ENCODE data around the gene VAMP2.

Gene VAMP2

DNA sequence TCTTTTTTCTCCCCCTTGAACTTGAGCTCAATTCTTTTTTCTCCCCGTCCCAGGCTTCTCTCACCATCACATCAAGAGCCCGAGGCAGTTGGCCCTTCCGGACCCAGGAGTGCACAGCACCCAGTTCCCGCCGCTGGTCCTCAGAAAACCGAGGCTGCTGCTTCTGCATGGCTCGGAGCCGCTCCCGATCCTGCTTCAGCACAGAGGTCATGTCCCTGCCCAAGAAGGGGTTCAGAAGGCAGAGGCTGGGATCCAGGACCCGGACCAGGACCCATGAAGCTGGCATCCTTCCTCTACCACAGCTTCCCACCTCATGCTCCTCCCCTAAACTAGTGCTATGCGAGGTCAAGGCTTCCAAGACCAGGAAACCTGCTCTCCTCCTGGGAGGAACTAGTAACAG is 21.0 kb downstream of the VAMP2 start:
- no peak for DNase-seq

DNA sequence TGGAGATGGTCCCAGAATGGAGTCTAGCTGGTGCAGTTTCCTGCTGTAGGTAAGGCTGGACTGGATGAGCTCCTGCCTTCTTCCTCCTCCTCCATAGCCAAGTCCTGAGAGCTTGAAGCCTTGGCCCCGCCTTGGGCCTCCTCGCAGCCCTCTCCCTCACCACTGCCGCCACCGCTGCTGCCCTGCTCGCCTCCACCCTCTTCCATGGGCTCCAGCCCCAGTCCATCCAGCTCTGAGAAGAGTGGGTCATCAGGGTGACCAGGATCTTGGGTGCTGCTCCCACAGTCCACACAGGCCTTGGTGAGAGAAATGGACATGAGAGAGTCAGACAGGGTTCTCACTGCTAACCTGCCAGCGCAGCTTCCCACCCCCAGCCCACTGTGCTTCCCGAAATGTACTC is 21.7 kb downstream of the VAMP2 start:
- DNase-seq = no peak

DNA sequence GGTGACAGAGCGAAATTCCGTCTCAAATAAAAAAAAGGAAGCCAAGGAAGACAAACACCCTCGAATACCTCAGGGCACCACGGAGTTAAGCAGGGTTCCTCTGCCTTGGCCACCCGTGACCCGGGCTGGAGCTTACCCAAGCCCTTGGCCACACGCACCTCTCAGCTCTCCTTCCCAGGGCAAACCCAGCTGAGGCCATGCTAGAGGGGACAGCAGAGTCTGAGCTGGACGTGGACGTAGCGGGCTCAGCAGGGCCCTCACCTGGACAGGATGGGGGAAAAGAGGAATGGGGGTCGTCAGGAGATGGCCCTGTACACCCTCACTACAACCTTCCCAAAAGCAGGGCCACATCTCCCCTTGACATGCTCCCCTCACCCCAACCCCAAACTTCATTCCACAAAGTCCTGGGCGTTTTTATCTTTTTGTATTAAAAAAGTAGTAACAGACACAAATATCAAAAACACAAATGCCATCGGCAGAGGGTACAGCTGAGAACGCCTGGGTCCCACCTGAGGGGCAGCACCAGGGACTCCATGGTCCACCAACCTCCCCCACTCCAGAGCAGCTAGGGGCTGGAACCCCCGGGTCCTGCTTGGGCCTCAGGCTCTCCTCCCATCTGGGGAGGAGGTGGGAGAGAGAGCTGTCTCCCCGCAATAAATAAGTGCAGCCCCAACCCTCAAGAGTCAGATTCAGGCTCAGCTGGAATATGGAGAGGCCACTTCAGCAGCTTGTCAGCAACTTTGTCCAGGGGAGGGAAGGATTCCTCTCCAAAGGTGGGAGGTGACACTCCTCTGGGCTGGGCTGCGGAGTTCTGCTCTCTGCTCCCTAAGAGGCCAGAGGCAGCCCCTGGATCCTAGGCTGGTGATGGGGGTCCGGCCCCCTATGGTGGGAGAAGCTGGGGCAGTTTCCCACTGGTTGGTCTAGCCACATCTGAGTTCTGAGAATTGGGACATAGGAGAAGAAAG is 22.4 kb downstream of the VAMP2 start:
- DNase-seq = no peak

DNA sequence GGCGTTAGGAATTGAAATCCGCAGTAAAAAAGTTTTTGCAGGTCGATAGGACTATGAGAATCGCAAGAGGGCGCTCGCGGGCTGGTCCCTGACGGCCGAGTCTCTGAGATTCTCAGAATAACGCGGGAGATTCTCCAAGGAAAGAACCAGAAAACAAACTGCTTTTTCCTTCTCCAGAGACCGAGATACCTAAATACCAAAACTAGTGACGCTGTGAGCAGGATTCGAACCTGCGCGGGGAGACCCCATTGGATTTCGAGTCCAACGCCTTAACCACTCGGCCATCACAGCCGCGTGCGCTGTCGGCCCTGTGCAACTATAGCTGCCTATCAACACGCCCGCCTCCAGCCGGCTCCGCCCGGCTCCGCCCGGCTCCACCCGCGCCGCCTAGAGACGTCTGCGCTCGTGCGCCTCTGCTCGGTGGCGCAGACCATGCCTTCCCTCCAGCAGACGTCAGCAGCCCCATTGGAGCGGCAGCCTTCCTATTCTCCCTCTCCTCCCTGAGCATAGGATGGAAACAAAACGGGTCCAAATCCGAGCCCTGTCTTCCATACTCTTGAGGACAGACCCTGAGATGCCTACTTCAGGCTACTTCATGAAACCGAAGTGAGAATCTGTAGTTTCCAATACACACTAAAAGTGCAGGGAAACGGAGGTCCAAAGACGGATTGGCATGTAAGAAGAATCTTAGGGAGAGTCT is 23.9 kb downstream of the VAMP2 start:
- peak; percentile 48 to 78 for DNase-seq

DNA sequence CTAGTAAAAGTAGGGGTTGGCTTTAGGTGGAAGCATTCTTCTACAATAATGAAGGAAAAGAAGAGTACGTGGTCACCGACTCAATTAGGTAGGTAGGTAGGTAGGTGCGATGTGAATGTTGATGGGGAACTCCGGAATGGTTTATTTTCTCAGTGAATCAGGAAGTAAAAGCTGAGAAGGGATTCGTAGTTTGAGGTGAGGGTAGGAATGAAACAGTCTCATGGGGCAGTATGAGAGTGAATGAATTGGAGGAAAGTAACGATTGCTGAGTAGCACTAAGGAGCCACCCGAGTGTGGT is 24.4 kb downstream of the VAMP2 start:
- no peak for DNase-seq

DNA sequence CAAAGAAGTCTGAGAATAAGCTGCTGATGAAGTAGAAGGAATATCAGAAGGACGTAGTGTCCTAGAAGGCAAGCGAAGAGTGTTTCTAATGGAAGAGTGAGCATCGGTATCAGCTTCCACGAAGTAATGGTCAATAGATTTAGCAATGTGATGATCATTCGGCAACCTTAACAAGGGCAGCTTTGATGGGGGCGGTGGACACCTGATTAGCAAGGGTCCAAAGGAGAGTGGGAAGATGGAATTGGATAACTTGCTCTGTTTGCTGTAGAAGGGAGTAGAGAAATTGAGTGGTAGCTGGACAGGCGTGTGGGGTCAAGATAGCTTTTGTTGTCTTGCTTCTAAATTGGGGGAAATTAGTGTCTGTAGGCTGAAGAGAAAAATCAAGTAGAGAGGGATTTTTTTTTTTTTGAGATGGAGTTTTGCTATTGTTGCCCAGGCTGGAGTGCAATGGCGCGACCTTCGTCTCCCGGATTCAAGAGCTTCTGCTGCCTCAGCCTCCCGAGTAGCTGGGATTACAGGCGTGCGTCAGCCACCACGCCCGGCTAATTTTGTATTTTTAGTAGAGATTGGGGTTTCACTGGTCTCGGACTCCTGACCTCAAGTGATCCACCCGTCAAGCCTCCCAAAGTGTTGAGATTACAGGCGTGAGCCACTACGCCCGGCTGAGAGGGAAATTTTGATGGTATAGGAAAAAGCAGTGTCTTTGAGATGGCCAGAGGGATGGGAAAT is 24.9 kb downstream of the VAMP2 start:
- no peak for DNase-seq

DNA sequence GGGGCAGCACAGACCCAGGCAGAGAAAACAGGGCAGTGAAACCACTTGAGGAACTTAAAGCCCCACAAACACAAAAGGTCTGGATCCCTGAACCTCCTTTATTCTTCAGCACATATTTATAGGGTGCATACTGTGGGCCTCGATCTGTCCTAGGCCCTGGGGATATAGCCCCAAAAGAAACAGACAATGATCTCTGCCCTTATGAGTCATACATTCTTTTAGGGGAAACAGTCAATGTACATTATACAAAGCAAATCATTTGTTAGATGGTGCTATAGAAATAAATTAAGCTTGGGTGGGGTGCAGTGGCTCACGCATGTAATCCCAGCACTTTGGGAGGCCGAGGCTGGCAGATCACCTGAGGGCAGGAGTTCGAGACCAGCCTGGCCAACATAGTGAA is 28.8 kb downstream of the VAMP2 start:
- DNase-seq = no peak

DNA sequence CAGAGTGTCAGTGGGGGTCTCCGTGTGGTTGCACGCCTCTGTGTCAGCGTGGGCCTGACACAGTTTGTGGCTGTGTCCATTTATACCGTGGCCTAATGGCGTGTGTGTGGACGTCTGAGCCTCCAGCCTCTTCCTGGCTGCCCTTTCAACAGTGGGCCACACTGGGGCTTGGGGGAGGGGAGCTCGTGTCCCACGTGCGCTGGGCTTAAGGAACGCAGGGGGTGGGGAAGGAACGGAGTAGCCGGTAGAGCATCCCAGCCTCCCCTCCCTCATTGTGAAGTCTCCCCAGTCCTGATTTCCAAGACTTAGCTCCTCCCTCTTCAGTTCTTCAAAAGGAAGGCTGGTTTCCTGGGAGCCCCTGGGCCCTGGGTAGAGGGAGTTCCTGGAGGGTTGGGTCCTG is 29.3 kb downstream of the VAMP2 start:
- DNase-seq = no peak

DNA sequence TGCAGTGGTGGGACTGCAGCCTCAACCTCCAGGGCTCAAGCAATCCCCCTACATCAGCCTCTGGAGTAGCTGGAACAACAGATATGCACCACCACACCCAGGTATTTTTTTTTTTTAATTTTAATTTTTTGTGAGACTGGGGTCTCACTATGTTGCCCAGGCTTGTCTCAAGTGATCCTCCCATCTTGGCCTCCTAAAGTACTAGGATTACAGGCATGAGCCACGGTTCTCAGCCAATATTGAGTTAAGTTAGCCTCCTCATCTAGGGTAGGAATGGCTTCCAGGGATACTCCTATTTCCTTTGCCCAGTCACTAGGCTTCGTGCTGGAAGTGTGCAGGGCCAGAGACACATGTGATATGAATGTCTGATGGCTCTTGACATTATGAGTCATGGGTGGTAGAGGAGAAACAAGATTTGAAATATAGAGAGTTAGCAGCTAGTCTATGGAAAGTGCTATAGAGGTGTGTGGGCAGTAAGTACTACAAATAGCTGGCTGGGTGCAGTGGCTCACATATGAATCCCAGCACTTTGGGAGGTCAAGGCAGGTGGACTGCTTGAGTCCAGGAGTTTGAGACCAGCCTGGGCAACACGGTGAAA is 30.8 kb downstream of the VAMP2 start:
- no peak for DNase-seq

DNA sequence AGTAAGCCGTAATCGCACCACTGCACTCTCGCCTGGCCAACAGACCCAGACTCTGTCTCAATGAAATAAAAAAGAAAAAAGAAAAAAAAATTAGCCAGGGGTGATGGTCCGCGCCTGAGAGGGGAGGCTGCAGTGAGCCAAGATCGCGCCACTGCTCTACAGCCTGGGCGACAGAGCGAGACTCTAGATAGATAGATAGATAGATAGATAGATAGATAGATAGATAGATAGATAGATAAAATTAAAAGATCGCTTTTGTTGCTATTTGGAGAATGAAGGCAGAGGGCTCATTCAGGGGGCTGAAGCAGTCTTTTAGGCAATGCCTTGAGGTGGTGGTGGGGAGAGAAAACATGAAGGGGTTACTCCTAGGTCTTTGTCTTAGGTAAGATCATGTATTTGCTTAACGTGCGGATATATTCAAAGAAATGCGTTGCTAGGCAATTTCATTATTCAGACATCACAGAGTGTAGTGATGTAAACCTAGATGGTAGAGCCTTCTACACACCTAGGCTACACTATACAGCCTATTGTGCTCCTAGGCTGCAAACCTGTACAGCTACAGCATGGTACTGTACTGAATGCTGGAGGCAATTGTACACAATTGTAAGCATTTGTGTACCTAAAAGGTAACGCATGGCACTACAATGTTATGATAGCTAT is 34.5 kb downstream of the VAMP2 start:
- no peak for DNase-seq

DNA sequence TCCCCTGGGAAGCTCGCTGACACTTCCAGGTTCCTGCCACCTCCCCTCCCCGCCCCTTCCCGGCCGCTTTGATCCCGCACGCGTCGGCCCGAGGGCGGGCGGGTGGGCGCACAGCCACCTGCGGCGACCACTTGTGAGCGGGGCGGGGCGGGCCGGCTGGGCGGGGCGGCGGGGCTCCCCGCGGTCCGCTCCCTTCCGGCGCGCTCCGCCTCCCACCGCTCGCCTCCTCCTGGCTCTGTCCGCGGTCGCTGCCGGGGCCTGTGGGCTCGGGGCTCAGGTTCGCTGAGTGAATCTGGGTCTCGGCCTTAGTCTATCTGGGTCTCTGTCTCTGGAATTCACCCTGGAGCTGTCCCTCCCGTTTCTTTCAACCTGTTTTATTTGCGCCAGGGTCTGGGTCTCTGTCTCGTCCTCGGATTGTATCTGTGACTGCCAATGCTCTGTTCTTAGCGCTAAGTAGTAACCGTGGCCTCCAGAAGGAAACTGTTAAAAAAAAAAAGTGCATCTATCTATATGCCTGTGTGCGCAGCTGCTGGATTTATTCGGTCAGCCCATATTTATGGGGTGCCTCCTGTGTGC is 36.2 kb downstream of the VAMP2 start:
- no peak for DNase-seq

DNA sequence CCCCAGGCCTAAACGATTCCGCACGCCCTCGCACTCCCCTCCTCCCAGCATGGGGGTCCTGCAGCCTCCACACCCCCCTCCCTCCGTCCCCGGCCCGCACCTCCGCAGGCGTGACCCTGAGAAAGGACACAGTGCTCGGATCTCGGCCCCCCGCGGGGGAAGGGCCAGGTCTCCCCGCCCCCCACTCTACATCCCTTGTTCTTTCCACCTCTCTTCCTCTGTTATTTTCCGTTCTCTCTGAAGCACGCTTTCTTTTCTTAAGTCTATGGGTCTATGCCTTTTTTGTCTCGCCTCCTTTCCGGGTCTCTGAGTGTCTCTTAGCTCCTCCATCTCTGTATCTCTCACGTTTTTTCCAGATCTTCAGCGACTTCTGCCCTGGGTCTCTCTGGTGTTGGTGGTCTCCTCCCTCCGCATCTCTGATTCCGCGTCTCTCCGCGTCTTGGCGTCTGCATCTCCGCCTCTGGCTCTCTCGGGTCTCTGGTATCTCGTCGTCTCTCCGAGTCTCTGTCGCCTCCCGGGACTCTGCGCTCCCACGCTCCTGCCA is 36.7 kb downstream of the VAMP2 start:
- no peak for DNase-seq

DNA sequence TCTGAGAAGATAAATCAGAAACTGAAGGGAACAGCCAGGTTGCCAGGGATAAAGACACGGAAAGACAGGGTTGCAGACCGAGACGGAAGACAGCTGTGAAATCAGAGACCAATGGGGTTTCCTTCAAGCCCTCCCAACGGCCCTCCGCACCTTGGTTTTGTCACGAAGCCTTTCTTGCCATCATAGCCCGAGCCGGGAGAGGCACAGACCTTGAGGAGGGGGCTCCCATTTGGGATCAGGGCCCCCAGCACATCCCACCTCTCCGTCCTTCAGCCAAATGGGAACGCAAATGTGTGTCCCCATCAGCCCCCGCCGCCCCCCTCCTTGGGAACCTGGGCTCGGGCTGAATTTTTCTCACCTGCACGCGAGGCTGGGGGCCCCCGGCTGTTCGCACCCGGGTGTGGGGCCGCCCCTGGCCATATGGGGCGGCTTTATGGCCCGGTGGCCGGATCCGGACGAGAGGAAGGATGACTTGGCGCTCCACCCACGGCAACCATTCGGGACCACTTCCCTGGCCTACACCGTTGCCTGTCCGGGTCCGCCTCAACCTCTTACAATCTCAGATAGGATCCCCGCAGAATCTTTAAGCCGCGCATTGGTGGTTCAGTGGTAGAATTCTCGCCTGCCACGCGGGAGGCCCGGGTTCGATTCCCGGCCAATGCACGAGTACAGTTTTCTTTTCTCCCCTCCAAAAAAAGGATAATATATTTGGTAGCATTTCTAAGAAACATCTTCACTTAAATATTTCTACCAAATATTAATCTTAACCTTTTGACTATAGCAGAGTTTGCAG is 37.4 kb downstream of the VAMP2 start:
- DNase-seq = peak in 1 of 2 experiments; percentile 31

DNA sequence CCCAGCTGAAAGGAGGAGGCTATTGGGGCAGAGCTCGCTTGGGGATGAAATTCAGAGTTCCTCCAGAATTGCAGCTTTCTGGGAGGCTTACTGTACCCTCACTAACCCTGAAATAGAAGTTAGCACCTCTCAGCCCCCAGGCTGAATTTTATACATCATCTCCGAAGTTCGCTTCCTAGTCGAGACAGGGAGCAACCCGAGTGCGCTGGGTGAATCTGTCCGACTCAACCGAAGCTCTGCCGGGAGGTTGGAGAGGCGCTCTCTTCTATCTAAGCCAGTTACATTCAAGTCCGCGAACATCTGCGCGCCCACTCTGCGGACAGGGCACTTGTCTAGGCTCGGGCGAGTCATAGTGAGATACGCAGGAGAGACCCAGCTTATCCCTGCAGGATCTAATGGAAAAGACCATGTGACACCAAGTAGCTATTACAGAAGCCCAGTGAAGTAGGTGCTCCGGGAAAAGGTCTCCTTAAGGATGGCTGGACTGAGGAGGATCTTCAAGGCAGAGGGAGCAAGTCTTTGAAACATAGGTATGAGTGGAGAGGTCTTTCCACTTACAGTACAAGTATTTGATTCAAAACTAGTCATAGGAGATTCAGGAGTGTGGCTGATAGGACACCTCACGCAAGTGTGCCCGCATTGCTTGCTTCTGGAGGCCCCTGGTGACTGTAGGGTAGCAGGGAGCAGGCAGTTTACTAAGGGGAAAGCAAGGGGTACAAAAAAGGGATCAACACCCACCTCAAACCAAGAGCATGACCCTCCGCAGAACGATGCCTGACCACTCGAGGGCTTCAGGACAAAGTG is 38.2 kb downstream of the VAMP2 start:
- DNase-seq = no peak

DNA sequence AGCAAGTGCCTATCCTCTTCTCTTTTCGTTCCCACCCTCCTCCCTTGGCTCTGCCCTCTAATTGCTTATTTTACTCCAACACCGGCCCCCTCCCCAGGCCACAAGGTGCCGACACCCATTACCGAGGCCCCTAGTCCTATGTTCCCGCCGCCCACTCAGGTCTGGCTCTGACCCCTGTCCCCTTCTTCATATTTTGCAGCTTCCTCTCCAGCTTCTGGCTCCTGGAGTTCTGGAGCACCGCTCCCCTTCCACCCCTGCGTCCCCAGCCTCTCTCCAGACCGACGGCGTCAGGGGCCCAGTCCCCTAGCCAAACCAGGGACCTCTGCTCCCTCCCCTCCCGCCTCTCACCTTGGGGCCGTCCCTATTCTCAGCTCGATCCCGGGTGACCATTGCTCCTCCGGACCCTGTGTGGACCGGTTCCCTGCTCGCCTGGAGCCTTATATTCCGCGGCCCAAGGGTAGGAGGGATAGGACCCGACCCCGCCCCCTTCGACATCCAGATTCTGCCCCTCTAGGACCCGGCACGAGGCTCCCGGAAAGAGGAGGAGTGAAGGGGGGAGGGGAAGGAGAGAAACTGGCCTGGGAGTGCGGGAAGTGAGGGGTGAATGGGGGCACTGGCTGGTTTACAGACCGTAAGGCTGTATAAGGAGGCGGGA is 38.9 kb downstream of the VAMP2 start, which contains the start of gene HES7:
HES7 (minus strand) TSS at position 412 of the 655 bp plus-strand sequence; CDS start at position 390, 22 bp downstream.
- no peak for DNase-seq

DNA sequence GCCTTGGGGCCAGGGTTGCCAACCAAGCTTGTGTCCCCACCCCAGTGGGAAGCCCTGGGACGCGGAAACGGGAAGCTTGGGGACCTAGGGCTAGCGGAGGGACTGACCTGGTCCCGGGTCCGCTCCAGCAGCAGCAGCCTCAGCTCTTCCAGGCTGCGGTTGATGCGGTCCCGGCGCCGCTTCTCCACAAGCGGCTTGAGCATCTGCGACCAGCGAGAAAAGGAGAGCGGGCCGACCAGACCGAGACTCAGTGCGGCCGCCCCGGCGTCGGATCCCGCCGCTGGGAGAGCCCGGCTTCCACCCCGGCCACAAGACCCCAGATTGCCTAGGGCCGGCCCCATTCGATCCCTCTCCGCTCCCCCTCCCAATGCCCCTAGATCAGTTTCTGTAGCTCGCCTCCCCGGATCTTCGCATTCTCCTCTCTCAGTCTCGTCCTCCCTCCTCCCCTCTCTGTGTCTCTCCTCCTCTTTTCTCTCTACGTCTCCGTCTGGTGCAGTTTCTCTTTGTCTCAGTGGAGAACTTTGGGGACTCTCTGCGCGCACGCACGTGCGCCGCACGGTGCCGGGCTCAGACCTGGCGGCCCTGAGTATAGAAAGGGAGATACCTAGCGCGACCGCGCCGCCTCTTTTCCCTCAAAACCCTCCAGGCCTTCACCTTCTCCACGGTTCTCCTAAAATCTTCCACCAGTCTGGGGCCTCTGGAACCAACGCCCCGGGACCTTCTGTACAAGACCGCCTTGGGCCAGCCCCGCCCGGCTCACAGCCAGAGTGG is 39.6 kb downstream of the VAMP2 start:
- DNase-seq = no peak

DNA sequence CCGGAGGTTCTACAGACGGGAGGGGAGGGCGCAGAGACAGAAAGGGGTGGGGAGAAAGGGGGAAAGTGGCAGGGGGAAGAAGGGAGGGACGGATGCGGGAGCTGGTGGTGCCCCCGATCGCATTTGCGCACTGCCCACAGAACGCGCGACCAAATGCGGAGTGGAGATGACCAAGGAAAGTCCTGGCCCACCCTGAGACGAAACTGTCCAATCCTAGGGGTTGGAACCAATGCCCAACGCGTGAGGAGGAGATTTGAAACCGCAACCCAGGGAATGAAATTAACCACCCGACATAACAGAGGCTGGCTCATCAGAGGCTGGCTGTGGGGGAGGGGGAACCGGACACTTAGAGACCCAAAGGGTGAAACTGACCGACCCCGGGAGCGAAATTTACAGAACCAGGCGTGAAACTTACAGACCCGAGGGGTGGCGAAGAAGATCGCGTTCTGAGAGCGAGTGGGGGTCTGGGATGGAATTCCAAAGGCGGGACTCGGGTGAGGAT is 40.3 kb downstream of the VAMP2 start:
- no peak for DNase-seq

DNA sequence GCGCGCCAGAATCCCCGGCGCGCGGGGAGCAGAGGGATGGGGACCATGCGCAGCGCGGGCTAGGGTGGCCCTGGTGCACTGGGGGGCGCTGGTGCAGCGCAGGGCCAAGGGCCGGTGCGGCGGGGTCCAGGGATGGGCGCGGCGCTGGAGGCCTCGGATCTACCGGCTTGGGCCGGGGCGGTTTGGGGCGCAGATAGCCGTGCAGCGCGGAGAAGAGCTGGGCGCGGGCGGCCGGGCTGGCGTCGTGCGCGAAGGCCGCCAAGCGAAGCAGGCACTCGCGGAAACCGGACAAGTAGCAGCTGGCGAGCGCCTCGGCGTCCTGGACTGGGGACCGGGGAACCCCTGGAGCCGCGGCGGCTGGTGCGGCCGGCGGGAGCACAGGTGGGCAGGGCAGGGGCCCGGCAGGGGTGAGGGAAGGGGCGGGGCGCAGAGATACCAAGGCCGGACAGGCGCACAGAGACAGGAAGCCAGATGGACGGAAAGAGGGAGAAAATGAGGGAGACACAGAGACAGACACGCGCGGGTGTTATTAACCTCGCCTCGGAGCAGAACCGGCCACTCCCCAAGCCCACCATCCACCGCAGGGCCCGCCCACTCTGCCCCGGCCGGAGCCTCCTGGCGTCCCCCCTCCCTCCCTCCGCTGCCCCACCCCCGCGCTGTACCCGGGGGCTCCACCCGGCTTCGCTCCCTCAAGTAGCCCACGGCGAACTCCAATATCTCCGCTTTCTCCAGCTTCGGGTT is 40.9 kb downstream of the VAMP2 start:
- DNase-seq = no peak
